ENCODE results near the gene RP2. TPM values are rescaled to one million over a fixed set of nuclear protein-coding genes. Genes with fewer than 3 reads are reported as not detected.

RP2 gene
- total RNA-seq (2022): 32.7 and 33.1 TPM in 2 replicates
- percentile 90 among the genes with signal in this experiment for Bru-seq, nascent RNA
- BruChase-seq, experiment 1, labeled RNA remaining after a 2-hour chase: percentile 91 among the genes with signal in this experiment
- BruChase-seq, experiment 2, labeled RNA remaining after a 6-hour chase: percentile 89 among the genes with signal in this experiment
- long read RNA-seq, transcript RP2-201 (5 exons, 3,803 nt): major isoform, 152 of 163 reads
- long read RNA-seq, partial matches to known transcripts: 4 of 163 reads
- long read RNA-seq, other reads (novel, unspliced or antisense): 7 of 163 reads

DNA sequence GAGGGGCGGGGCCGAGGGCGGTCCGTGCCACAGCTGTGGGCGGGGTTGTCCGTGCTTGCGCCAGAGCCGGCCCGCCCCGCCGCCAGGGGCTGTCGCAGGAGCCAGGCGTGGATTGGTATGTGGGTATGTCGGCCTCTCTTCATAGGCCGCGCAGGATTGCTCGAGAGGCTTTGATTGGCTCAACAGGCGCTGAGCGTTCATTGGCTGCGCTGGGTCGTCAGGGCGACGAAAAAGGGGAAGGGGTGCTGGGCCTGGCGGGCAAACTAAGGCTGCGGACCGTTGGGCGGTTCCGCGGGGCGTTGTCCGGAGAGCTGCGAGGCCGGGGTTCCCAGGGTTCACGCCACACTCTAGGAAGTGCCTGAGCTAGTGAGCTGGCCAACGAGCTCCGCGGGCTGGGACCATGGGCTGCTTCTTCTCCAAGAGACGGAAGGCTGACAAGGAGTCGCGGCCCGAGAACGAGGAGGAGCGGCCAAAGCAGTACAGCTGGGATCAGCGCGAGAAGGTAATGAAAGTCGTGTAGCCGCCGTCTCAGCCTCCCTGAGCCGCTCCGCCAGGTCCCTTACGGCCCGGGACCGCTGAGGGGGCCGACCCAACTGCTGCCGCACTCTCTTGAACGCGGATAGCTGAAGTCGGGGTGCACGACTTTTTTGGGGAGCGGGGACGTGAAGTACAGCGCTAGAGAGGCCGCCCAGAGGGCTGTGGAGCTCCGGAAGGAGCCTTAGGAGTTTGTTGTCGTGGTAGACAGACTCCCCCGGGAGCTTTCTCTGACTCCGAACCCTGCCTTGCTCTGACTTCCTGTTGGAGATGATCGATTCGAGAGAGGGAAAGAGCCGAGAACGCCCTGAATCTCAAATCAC lies at the start of gene RP2:
RP2 (plus strand) TSS at position 343 of the 857 bp plus-strand sequence; CDS start at position 401, 58 bp downstream.
- H3K4me1 ChIP-seq: peaks cover 12% of the 10 kb centered on the region
- intact Hi-C loops (cut with micrococcal nuclease; ENCODE audit: unreplicated experiment): loop anchor here (1.0 kb wide), 2 partner anchors 17 to 25 kb away; no protein-coding TSS in a partner anchor
- Mint-ChIP-seq H3K4me1 (ENCODE audit: low read depth, unreplicated experiment) (no peaks in the 10 kb centered on the region), H3K9me3 (ENCODE audit: unreplicated experiment) (no peaks in the 10 kb centered on the region), H3K36me3 (ENCODE audit: insufficient read depth, unreplicated experiment) (peaks cover 20% of the 10 kb centered on the region), H3K27ac (ENCODE audit: unreplicated experiment) (peak within 1 kb of the TSS; percentile 97), H3K27me3 (ENCODE audit: insufficient read depth, unreplicated experiment) (no peaks in the 10 kb centered on the region), H3K4me3 (ENCODE audit: unreplicated experiment) (peak within 1 kb of the TSS; percentile 95)
- H3K27me3 ChIP-seq (replicated peaks; ENCODE audit: control insufficient read depth, insufficient read depth, low read length): no peaks in the 10 kb centered on the region
- DNase-seq: peak; percentile 92 to 95
- TF ChIP-seq, protein P1, sequence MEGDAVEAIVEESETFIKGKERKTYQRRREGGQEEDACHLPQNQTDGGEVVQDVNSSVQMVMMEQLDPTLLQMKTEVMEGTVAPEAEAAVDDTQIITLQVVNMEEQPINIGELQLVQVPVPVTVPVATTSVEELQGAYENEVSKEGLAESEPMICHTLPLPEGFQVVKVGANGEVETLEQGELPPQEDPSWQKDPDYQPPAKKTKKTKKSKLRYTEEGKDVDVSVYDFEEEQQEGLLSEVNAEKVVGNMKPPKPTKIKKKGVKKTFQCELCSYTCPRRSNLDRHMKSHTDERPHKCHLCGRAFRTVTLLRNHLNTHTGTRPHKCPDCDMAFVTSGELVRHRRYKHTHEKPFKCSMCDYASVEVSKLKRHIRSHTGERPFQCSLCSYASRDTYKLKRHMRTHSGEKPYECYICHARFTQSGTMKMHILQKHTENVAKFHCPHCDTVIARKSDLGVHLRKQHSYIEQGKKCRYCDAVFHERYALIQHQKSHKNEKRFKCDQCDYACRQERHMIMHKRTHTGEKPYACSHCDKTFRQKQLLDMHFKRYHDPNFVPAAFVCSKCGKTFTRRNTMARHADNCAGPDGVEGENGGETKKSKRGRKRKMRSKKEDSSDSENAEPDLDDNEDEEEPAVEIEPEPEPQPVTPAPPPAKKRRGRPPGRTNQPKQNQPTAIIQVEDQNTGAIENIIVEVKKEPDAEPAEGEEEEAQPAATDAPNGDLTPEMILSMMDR (IDR thresholded peaks at IDR 0.05; ENCODE audit: insufficient read depth in 1 of 2, low read depth in 1 of 2, low read length in 1 of 2, severe bottlenecking in 1 of 2, unreplicated experiment in 1 of 2): no peak
- no peaks in the 10 kb centered on the region for H3K36me3 ChIP-seq (ENCODE audit: control insufficient read depth, insufficient read depth, low read length)
- ChIA-PET CTCF (no interaction called here), POLR2A (interaction anchor here (0.6 to 1.1 kb wide), 5 partner anchors 16 to 59 kb away, joined by 3 to 5 read pairs (median 4); no protein-coding TSS in a partner anchor)
- peak within 1 kb of the TSS; percentile 63 for H3K4me3 ChIP-seq (ENCODE audit: low read depth, low read length)
- BruUV-seq (replicated peaks): no TSS peak
- H3K9me3 ChIP-seq: no peaks in the 10 kb centered on the region

DNA sequence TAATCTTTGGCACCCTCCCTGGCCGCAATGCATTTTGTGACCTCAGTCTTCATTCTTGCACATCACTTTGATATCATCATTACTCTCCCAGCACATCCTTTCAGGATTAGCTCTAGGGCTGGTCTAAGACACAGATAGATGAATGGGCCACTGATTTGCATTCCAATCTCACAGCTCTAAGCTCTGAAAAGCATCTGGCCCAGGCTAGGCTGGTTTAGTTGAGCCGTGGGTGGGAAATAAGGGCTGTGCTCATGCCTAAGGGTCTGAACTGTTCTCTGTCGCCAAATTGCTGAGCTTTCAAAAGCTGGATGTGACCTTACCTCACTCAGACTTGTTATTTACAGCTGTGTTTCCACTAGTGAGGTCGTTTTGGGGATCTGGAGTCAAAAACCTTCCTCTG lies 47.9 kb upstream of the RP2 start:
- Mint-ChIP-seq H3K27ac (ENCODE audit: unreplicated experiment) (no peak overlapping the region), H3K4me3 (ENCODE audit: unreplicated experiment) (no peak overlapping the region), H3K36me3 (ENCODE audit: insufficient read depth, unreplicated experiment) (peaks cover 5% of the 10 kb centered on the region), H3K27me3 (ENCODE audit: insufficient read depth, unreplicated experiment) (no peaks in the 10 kb centered on the region), H3K9me3 (ENCODE audit: unreplicated experiment) (peaks cover 7% of the 10 kb centered on the region), H3K4me1 (ENCODE audit: low read depth, unreplicated experiment) (peaks cover 10% of the 10 kb centered on the region)
- Histone ChIP-seq H3K9me3 (no peaks in the 10 kb centered on the region), H3K27me3 (replicated peaks; ENCODE audit: control insufficient read depth, insufficient read depth, low read length) (no peaks in the 10 kb centered on the region), H3K36me3 (ENCODE audit: control insufficient read depth, insufficient read depth, low read length) (no peaks in the 10 kb centered on the region), H3K4me1 (peaks cover 12% of the 10 kb centered on the region; the same call in 1 of the 2 replicates), H3K4me3 (ENCODE audit: low read depth, low read length) (no peak overlapping the region)
- no TSS peak for BruUV-seq (replicated peaks)
- CTCF ChIA-PET: no interaction called here
- TF ChIP-seq, protein P1 (IDR thresholded peaks at IDR 0.05; ENCODE audit: insufficient read depth in 1 of 2, low read depth in 1 of 2, low read length in 1 of 2, severe bottlenecking in 1 of 2, unreplicated experiment in 1 of 2): no peak
- DNase-seq: no peak
- intact Hi-C loops (cut with micrococcal nuclease; ENCODE audit: unreplicated experiment): no loop called here
- POLR2A ChIA-PET: no interaction called here

Measured in Caco-2 (cell line).